ENCODE results near the gene DYNLT4. TPM values are rescaled to one million over a fixed set of nuclear protein-coding genes. Genes with fewer than 3 reads are reported as not detected.

Gene DYNLT4
- total and polyA plus RNA-seq, 2 of the 8 experiments (the other 6 are each of a cell fraction or from before 2014, with no cell fraction given) = 0.29 TPM; not detected in 1

DNA sequence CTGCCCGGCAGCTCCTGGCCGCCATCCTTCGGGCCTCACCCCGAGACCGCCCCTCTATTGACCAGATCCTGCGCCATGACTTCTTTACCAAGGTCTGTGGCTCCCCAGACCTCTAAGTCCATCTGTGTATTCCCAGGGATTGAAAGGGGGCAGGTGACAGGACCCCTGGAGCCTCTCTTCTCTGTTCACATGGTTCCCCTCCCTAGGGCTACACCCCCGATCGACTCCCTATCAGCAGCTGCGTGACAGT, 4.2 kb downstream of the DYNLT4 start:
- Histone ChIP-seq H4K91ac (replicated peaks; ENCODE audit: insufficient read length, low read length) (no peak overlapping the region), H2BK12ac (ENCODE audit: low read depth, low read length) (no peak overlapping the region), H3K14ac (ENCODE audit: insufficient read length) (no peak overlapping the region), H3K27ac (ENCODE audit: low read depth, low read length) (no peak overlapping the region), H3K27me3 (replicated peaks in 1 of 4; ENCODE audit: control insufficient read depth in 3 of 4, extremely low read depth in 1 of 4, insufficient read depth in 3 of 4, low read length in 3 of 4) (peaks cover 0 to 5% (median 0%) of the 10 kb centered on the region in 4 experiments; a peak in 2 of 7 replicates), H3K56ac (replicated peaks; ENCODE audit: insufficient read length, low read depth, low read length) (no peak overlapping the region), H3K9me3 (ENCODE audit: insufficient read depth in 2 of 2, low read depth in 1 of 2, low read length in 1 of 2) (no peaks in the 10 kb centered on the region), H4K20me1 (replicated peaks in 1 of 2; ENCODE audit: control insufficient read depth in 1 of 2, insufficient read depth in 2 of 2, low read length in 2 of 2) (peaks cover 0 to 10% of the 10 kb centered on the region in 2 experiments), H3K4me1 (replicated peaks in 1 of 4; ENCODE audit: control insufficient read depth in 3 of 4, insufficient read depth in 4 of 4, low read length in 3 of 4) (peaks cover 2 to 23% (median 19%) of the 10 kb centered on the region in 4 experiments), H3K36me3 (ENCODE audit: control insufficient read depth in 2 of 4, insufficient read depth in 4 of 4, low read length in 3 of 4) (peaks cover 0 to 16% (median 10%) of the 10 kb centered on the region in 4 experiments; a peak in 5 of 8 replicates), H2AK5ac (ENCODE audit: low read depth, low read length) (no peak overlapping the region), H2BK120ac (replicated peaks; ENCODE audit: low read depth, low read length) (no peak overlapping the region), H2BK5ac (ENCODE audit: low read depth, low read length) (no peak overlapping the region), H3K4me3 (ENCODE audit: extremely low read depth in 1 of 4, insufficient read depth in 2 of 4, low read depth in 3 of 4, low read length in 4 of 4) (no peak overlapping the region), H2BK20ac (ENCODE audit: low read length) (no peak overlapping the region), H3K4ac (replicated peaks; ENCODE audit: insufficient read length, low read depth, low read length) (no peak overlapping the region), H4K8ac (ENCODE audit: extremely low read depth, insufficient read depth, low read length) (no peak overlapping the region), H3K23ac (ENCODE audit: insufficient read length) (no peak overlapping the region), H3K79me1 (ENCODE audit: low read depth, low read length) (no peaks in the 10 kb centered on the region), H3K4me2 (ENCODE audit: insufficient read depth in 1 of 2, low read depth in 2 of 2, low read length in 2 of 2) (no peak overlapping the region), H3K79me2 (ENCODE audit: control insufficient read depth in 1 of 2, insufficient read depth in 2 of 2, low read length in 2 of 2) (no peaks in the 10 kb centered on the region), H3K23me2 (ENCODE audit: low read depth, low read length) (peaks cover 7% of the 10 kb centered on the region; the same call in 1 of the 2 replicates), H2BK15ac (ENCODE audit: low read length) (no peak overlapping the region), H2AFZ (ENCODE audit: low read length) (no peak overlapping the region), H3K18ac (ENCODE audit: extremely low read depth, low read length) (no peak overlapping the region), H4K5ac (ENCODE audit: insufficient read length, low read depth, low read length) (no peak overlapping the region), H3K9ac (replicated peaks in 1 of 4; ENCODE audit: extremely low read depth in 1 of 4, low read depth in 3 of 4, low read length in 3 of 4) (no peak overlapping the region)
- ChIA-PET POLR2A (ENCODE audit: partially characterized antibody) (interaction anchor here (1.2 to 19.2 kb wide), 6 partner anchors 16 to 538 kb away, joined by 3 to 547 read pairs (median 8); partner anchors contain the start of genes RPS8 and UROD), CTCF (ENCODE audit: partially characterized antibody) (interaction anchor here (1.2 to 1.4 kb wide), 2 partner anchors 11 to 12 kb away, joined by 3 to 7 read pairs; no protein-coding TSS in a partner anchor)
- DNase-seq (ENCODE audit: low read depth in 1 of 2, low spot score in 2 of 2) (no peak), FAIRE-seq (no peak)
- WGBS, 2 experiments (ENCODE audit: extremely low coverage in 1 of 2, insufficient coverage in 1 of 2, insufficient read length in 1 of 2, insufficient replicate concordance in 2 of 2, low coverage in 1 of 2, low lambda C conversion rate in 2 of 2, missing lambda C conversion rate in 1 of 2) = 99% methylated on average over 9 of the region's 9 CpGs; no CpG with 5 or more reads in 1 of the 2 experiments
- TF ChIP-seq MAFK (IDR thresholded peaks at IDR 0.05; ENCODE audit: low read depth, low read length) (no peak), SP1 (IDR thresholded peaks at IDR 0.05; ENCODE audit: low read depth, low read length) (no peak), NRF1 (IDR thresholded peaks at IDR 0.05; ENCODE audit: low read depth, low read length) (no peak), CREB1 (IDR thresholded peaks at IDR 0.05) (no peak), SIRT6 (IDR thresholded peaks at IDR 0.05; ENCODE audit: low read length) (no peak), GABPA (IDR thresholded peaks at IDR 0.05; ENCODE audit: borderline replicate concordance, insufficient read depth, low read length) (no peak), CBX5 (IDR thresholded peaks at IDR 0.05; ENCODE audit: low read depth, low read length) (no peak), ASH2L (IDR thresholded peaks at IDR 0.05; ENCODE audit: low read length) (no peak)
- TF ChIP-seq, protein P1, sequence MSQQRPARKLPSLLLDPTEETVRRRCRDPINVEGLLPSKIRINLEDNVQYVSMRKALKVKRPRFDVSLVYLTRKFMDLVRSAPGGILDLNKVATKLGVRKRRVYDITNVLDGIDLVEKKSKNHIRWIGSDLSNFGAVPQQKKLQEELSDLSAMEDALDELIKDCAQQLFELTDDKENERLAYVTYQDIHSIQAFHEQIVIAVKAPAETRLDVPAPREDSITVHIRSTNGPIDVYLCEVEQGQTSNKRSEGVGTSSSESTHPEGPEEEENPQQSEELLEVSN (IDR thresholded peaks at IDR 0.05) = no peak
